NCI-H526 (cell line): ENCODE data around the gene BRIP1.

Experiments used
- DNase-seq, 2 experiments: peaks; one replicate each; lab custom pipeline; 2025; lab: John Stamatoyannopoulos, UW

BRIP1 gene

GRCh38 chr17:61662741-61663140 lies 200.6 kb downstream of the BRIP1 start:
- DNase-seq = no peak

- no peak for DNase-seq
Observed at GRCh38 chr17:61662186-61662585, 201.1 kb downstream of the BRIP1 start.

DNA sequence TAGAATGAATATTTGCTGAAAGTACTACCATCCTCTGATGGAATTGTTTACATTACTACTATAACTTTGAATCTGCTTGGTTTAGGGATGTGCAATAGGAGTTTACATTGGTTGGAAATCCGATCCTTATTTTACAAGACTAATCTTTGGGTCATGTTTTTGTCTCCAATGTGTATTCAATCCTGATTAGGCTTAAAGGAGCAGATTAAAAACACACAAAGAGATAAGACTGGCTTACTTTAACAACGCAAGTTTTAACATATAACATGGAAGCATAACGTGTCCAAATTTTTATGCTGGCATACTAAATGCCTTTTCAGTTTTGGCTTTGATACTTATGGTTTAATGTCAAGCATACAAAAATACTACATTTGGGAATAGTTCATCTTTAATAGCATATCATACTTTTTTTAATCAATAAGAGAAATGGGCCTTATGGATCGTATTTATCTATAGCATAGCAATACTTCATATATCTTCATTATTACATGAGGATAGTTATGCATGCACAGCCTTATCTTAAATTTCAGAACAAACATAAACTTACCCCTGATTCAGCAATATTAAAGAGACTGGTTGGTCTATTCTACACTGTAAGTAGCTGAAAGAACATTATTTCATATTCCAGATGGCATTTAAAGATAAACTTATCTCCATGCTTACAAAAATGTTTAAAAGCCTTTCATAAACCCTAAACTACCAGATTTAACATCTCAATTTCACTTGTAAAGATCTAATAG lies 202.4 kb downstream of the BRIP1 start:
- DNase-seq = no peak

DNA sequence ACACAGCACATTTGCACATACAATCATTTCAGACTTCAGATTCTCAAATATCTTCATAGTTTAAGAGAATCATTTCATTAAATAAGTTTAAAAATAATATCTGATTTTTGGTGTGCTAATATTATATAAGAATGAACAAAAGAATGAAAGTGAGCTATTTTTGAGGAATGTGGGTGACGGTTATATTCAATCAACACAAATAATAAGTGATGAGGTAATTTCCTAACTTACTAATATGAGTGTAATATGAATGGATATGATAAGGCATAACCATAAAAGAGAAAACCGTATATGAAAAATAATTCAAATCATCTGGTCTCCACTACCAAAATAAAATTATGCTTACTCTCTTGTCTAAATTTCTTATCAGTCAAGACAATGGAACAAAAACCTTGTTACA lies 203.9 kb downstream of the BRIP1 start:
- no peak for DNase-seq

DNA sequence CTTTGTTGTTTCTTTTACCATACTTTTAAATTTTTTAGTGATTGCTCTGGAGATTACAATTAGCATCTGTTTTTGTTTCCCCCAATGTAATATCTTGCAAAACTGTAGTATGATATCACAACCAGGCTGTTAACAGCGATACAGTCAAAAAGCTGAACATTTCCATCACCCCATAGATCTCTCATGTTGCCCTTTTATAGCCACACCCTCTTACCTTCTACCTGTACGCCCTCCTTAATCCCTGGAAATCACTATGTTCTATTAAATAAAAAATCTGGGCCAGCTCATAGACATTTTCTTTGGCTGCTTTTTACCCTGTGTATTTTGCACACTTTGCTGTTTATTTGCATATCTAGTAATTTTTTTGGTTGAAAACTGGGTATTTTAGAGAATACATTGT lies 205.1 kb downstream of the BRIP1 start:
- DNase-seq = no peak

- DNase-seq = no peak
Observed at GRCh38 chr17:61657338-61657737, 206.0 kb downstream of the BRIP1 start.

DNA sequence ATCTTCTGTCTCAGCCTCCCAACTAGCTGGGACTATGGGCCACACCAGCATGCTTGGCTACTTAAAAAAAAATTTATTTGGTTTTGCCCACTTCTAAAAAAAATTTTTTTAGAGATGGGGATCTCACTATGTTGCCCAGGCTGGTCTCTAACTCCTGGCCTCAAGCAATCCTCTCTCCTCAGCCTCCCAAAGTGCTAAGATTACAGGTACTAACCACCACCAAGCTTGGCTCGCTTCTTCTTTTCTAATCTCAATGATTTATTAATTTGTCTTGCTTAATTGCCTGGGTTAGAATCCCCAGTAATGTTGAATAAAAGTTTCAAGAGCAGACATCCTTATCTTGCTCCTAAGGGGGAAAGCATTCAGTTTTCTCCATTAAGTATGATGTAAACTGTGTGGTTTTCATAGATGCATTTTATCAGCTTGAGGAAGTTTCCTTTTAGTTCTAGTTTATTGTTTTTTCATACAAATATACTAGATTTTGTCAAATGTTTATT lies 206.6 kb downstream of the BRIP1 start:
- DNase-seq = no peak

- no peak for DNase-seq
Observed at GRCh38 chr17:61650749-61651148, 212.6 kb downstream of the BRIP1 start.

GRCh38 chr17:61648587-61648986 lies 214.7 kb downstream of the BRIP1 start:
- DNase-seq = no peak

GRCh38 chr17:61647047-61647446 lies 216.3 kb downstream of the BRIP1 start:
- no peak for DNase-seq

DNA sequence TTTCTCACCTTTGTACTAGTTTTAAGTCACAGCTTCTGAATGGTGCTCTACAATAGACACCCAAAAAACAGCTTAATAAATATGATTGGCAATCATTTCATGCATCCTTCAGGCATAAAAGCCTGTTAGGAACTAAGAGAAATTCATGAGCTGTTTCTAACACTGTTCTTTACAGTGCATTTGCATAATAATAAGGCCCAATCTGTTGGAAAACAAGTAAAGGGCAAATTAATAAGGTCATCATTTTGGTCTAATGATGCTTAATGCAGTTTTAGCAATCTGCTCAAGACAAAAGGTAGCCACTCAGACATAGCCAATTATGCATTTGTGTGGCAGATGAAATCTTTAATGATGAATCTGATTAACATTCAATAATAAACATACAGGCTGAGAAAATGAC lies 216.8 kb downstream of the BRIP1 start:
- no peak for DNase-seq

GRCh38 chr17:61645920-61646319 lies 217.4 kb downstream of the BRIP1 start:
- no peak for DNase-seq

DNA sequence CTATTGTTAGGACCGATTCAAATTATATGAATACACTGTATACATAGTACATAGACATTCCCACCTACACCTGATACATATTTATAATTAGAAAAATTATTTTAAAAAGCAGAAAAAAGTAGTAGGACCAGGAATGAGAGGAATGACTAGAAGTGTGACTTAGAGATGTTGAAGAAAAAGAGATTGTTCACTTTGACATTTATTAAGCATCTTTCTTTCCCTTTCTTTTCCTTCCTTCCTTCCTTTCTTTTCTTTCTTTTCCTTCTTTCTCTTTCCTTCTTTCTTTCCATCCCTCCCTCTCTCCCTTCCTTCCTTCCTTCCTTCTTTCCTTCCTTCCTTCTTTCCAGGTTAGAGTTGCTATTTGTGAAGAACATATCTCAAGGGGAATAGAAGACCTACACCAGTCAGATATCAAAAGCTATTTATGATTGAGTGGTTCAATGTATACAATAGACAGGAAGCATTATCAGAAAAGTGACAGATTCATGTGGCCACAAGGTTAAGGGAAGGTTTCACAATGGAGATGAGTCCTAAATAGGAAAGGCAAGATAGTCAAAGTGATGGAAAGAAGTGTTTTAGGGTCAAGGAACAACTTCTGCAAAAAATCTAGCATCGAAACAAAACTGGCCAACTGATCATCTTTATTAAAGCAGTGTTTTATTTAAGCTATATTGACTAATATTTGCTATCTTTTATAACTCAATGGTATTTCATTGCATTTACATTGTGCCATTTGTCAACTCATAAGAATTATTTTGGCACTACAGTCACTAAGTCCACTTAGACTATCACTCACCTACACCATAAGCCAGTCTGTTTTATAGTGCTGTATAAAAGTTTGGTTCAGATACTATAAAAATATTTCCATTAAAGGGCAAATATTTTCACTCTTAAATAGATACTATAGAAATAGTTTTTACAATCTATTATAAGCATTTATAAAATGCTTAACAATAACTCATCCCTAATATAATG lies 218.2 kb downstream of the BRIP1 start:
- DNase-seq = no peak

DNA sequence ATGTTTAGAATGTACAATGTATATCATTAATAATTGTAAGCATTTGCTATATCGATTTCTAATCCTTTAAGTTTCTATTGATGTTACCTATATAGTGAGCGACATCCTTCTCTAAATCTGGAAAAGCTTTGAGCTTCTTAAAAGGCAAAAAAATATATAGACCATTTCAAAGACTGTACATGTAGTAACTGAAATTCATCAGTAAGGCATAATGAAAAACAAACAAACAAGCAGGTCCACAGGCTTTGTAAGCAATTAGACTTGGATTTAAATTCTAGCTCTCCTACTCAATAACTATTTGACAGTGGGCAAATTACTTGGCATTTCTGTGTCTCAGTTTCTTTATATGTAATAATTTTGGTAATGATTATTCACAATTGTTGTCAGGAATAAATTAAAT lies 220.6 kb downstream of the BRIP1 start:
- no peak for DNase-seq

DNA sequence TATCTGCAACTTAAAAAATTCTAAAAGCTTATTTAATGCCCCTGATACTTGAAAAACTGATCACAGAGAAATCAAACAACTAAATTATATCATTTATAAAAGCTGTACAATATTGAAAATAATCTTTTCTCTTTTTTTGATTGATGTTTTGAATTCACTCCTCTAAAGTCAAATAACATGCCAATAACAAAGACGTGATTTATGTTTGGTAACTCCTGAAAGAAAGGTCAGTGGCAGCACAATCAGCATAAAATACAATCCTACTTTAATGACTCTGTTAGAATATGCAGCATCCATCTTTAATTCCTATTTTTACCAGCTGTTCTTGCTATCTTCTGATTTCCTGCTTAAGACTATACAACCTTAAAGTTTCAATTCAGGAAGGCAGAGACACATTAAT lies 221.6 kb downstream of the BRIP1 start:
- DNase-seq = no peak

- DNase-seq = no peak
Observed at GRCh38 chr17:61641084-61641483, 222.2 kb downstream of the BRIP1 start.

GRCh38 chr17:61639818-61640217 lies 223.5 kb downstream of the BRIP1 start:
- DNase-seq = no peak

GRCh38 chr17:61638087-61638486 lies 225.2 kb downstream of the BRIP1 start:
- no peak for DNase-seq

GRCh38 chr17:61635913-61636432 lies 227.4 kb downstream of the BRIP1 start:
- peak; percentile 48 to 64 for DNase-seq

DNA sequence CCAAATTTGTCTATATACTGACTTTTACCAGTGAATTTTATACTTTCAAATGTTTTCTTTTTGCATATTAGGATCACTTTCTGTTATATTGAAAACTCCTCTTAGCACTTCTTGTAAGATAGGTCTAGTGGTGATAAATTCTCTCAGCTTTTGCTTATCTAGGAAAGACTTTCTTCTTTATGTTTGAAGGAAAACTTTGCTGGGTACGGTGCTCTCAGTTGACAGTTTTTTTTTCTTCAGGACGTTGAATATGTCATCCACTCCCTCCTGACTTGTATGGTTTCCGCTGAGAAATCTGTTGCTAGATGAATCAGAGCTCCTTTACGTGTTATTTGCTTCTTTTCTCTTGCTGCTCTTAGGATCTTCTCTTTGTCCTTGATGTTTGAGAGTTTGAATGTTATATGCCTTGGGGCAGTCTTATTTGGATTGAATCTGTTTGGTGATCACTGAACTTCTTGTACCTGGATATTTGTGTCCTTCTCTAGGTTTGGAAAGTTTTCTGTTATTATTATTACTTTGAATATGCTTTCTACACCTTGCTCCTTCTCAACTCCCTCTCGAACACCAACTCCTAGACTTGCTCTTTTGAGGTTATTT lies 228.3 kb downstream of the BRIP1 start:
- no peak for DNase-seq

- DNase-seq = no peak
Observed at GRCh38 chr17:61634011-61634539, 229.3 kb downstream of the BRIP1 start.

- DNase-seq = no peak
Observed at GRCh38 chr17:61632826-61633225, 230.5 kb downstream of the BRIP1 start.
